ENCODE measurements around the gene ZNG1C. TPM values are rescaled to one million over a fixed set of nuclear protein-coding genes. Genes with fewer than 3 reads are reported as not detected.

Gene ZNG1C
- 11.0 and 12.1 TPM in 2 replicates for total RNA-seq

GRCh38 chr9:68241683-68242082 is at the start of gene ZNG1C:
Gene ZNG1C (plus strand): TSS chr9:68241983. CDS start chr9:68242032, 49 bp downstream.

GRCh38 chr9:68302567-68302966 is 60.8 kb downstream of the ZNG1C start, which contains the start of gene FOXD4L3:
Gene FOXD4L3 (plus strand): TSS chr9:68302867. CDS start chr9:68302952, 85 bp downstream.

Other genes starting within 250 kb of the ZNG1C start
- not detected in 2 replicates for gene FOXD4L3, start 60.9 kb downstream of the ZNG1C start, total RNA-seq
- gene PGM5, start 114.6 kb downstream of the ZNG1C start, total RNA-seq: 0.18 and 0.86 TPM in 2 replicates

Measured in myometrial cell (primary cell).